Mucosa of descending colon (tissue), 3 donors: ENCODE results near the gene GSE1. TPM values are rescaled to one million over a fixed set of nuclear protein-coding genes. Genes with fewer than 3 reads are reported as not detected.

Source experiments
- ATAC-seq: fragments of 200-7000 bp; cut with Tn5 transposase; one replicate; pipeline ENCODE4 v1.9.1; 2020; ENCODE audit warnings: mild to moderate bottlenecking, moderate library complexity
- DNase-seq, 3 donors: peaks; one replicate each; pipeline ENCODE4 v3.0.0-alpha.2; 2020
- H3K36me3 ChIP-seq: fragments of 200-600 bp; one replicate; pipeline ENCODE4 v1.8.0; 2021; ENCODE audit warnings: low read depth, mild to moderate bottlenecking
- H3K4me1 ChIP-seq: fragments of 200-600 bp; one replicate; pipeline ENCODE4 v1.8.0; 2021; ENCODE audit warnings: low read depth, mild to moderate bottlenecking
- H3K4me3 ChIP-seq: fragments of 200-600 bp; one replicate; pipeline ENCODE4 v1.8.0; 2021; ENCODE audit warnings: mild to moderate bottlenecking
- H3K9me3 ChIP-seq: fragments of 200-600 bp; one replicate; pipeline ENCODE4 v1.8.0; 2021; ENCODE audit warnings: mild to moderate bottlenecking
- CTCF ChIP-seq: fragments of 200-600 bp; IDR thresholded peaks from one replicate; pipeline ENCODE4 v1.8.0; 2022; ENCODE audit warnings: antibody characterized with exemption, mild to moderate bottlenecking
- intact Hi-C, 2 donors: fragments of 100-400 bp; cut with DNase I in 1 of 2; cut with micrococcal nuclease in 1 of 2; formaldehyde crosslinking; loops; one replicate each; pipeline versions ENCODE4 v1.11.0 to v1.11.1; 2022; cut with DNase I, micrococcal nuclease
- total RNA-seq, 3 donors: library from RNA; stranded (reverse); fragmentation: NEBNext Ultra II Directional in 2 of 3; extraction: Animal tissue kit (Norgen Biotek cat#: 25700) in 2 of 3; gene quantifications; one replicate each; pipeline versions ENCODE4 v1.2.1 to v1.2.4, GENCODE V29; 2021 to 2023
- donor health status: DM: no; HTN: no; CAD: no; lungs with moderate emphysema.
- donor health status: DM: no; HTN: no; CAD: no.
- donor health status: DM: no; HTN: yes; CAD: no.

GSE1 gene
- total RNA-seq, 3 donors from 2014 or later: 107 to 122 (median 107) TPM

GRCh38 chr16:85686912-85687591, 73.9 kb downstream of the GSE1 start:
- DNase-seq: peak; percentile 49 to 67 (median 50)
- no peaks in the 10 kb centered on the region for H3K9me3 ChIP-seq
- ATAC-seq: no peak
- no peak overlapping the region for H3K4me3 ChIP-seq
- H3K36me3 ChIP-seq: no peaks in the 10 kb centered on the region
- no peak for TF ChIP-seq CTCF
- H3K4me1 ChIP-seq: peaks cover 19% of the 10 kb centered on the region
- intact Hi-C loops: no loop called here

- intact Hi-C loops: no loop called here
- ATAC-seq (peak; percentile 4), DNase-seq (peak; percentile 44 to 60 (median 59))
- no peak overlapping the region for H3K4me3 ChIP-seq
- no peaks in the 10 kb centered on the region for H3K9me3 ChIP-seq
- TF ChIP-seq CTCF: no peak
- H3K36me3 ChIP-seq: no peaks in the 10 kb centered on the region
- H3K4me1 ChIP-seq: peaks cover 19% of the 10 kb centered on the region
These were observed 74.7 kb downstream of the GSE1 start for GRCh38 chr16:85687651-85688471.

- intact Hi-C loops: no loop called here
- TF ChIP-seq CTCF: no peak
- ATAC-seq: peak; percentile 98
These were observed 75.6 kb downstream of the GSE1 start, which contains the start of gene GINS2 for GRCh38 chr16:85688586-85689284. TSS of gene GINS2 (minus strand) at chr16:85688954. CDS start at chr16:85688898, 56 bp downstream.

GRCh38 chr16:85689285-85689949, 76.3 kb downstream of the GSE1 start:
- Histone ChIP-seq H3K4me1 (peaks cover 19% of the 10 kb centered on the region), H3K36me3 (no peaks in the 10 kb centered on the region), H3K4me3 (no peak overlapping the region), H3K9me3 (no peaks in the 10 kb centered on the region)
- TF ChIP-seq CTCF: no peak
- DNase-seq (peak in 1 of 3 donors; percentile 52), ATAC-seq (no peak)
- intact Hi-C loops: no loop called here

More at GRCh38 chr16:85688586-85689284, 75.6 kb downstream of the GSE1 start, which contains the start of gene GINS2:
- peaks cover 19% of the 10 kb centered on the region for H3K4me1 ChIP-seq
- H3K4me3 ChIP-seq: peak within 1 kb of the TSS; percentile 6
- peak; percentile 90 to 96 (median 94) for DNase-seq
- no peaks in the 10 kb centered on the region for H3K36me3 ChIP-seq
- H3K9me3 ChIP-seq: no peaks in the 10 kb centered on the region

GRCh38 chr16:85689950-85690320, 76.8 kb downstream of the GSE1 start:
- no peaks in the 10 kb centered on the region for H3K9me3 ChIP-seq
- ATAC-seq (no peak), DNase-seq (no peak)
- peaks cover 19% of the 10 kb centered on the region for H3K4me1 ChIP-seq
- intact Hi-C loops: no loop called here
- no peak for TF ChIP-seq CTCF
- H3K4me3 ChIP-seq: no peak overlapping the region
- H3K36me3 ChIP-seq: no peaks in the 10 kb centered on the region
